Cardiac fibroblast (primary cell): ENCODE results near the gene MGAT4C.
A peak's percentile ranks its signal among the peaks of the same experiment; 100 is the strongest.

ENCODE experiments used
- DNase-seq, 2 donors: peaks; one replicate each; pipeline versions ENCODE4 v3.0.0 to v3.0.0-alpha.2; 2010; ENCODE audit warnings: low read depth in 2 of 2
- H3K4me3 ChIP-seq, 2 donors: replicated peaks in 1 of 2; 1 replicate in 1 of 2; 2 replicates in 1 of 2; pipeline ENCODE4 v1.5.1; 2011; ENCODE audit warnings: low read depth in 2 of 2, low read length in 2 of 2, mild to moderate bottlenecking in 2 of 2, moderate library complexity in 1 of 2
- TF ChIP-seq, protein P1 (sequence below): IDR thresholded peaks from one replicate; pipeline ENCODE4 v1.5.1; 2011; ENCODE audit warnings: low read depth, mild to moderate bottlenecking, low read length, inconsistent platforms

MGAT4C gene

DNA sequence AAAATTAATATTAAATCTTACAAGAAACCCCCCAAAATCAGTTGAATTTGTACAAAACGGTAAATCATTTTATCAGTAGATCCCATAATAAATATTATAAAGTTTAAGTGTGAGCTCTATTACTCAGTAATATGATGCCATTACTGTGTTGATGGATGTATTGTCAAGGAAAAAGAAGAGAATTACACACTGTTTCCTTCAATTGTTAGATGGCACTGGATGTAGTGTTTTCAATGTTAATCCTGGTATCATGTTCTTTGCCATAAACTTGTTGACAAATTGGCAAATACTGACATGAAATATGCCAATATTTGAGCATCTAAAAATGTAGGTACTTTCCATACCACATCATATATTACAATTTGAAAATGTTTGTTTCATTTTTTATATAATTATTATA, 280.5 kb downstream of the MGAT4C start:
- no peak for DNase-seq
- H3K4me3 ChIP-seq: no peak overlapping the region
- TF ChIP-seq, protein P1, sequence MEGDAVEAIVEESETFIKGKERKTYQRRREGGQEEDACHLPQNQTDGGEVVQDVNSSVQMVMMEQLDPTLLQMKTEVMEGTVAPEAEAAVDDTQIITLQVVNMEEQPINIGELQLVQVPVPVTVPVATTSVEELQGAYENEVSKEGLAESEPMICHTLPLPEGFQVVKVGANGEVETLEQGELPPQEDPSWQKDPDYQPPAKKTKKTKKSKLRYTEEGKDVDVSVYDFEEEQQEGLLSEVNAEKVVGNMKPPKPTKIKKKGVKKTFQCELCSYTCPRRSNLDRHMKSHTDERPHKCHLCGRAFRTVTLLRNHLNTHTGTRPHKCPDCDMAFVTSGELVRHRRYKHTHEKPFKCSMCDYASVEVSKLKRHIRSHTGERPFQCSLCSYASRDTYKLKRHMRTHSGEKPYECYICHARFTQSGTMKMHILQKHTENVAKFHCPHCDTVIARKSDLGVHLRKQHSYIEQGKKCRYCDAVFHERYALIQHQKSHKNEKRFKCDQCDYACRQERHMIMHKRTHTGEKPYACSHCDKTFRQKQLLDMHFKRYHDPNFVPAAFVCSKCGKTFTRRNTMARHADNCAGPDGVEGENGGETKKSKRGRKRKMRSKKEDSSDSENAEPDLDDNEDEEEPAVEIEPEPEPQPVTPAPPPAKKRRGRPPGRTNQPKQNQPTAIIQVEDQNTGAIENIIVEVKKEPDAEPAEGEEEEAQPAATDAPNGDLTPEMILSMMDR: no peak

DNA sequence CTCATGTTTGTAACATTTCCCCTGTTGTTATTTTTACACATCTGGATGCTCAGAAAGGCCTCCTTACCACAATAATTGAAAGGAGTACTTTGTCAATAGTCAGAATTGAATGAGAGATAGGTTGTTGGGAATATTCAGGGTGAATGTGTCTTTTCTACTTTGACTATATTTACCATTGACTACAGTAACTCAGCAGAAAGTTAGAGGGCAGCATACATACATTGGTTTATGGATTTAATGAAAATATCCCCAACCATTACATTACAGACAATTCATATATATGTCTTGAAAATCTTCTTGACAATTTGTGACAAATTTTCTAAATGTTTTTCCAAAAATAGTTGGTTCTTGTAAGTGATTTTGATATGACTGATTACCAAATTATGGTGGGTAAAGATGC, 284.4 kb downstream of the MGAT4C start:
- TF ChIP-seq, protein P1: no peak
- DNase-seq: no peak

DNA sequence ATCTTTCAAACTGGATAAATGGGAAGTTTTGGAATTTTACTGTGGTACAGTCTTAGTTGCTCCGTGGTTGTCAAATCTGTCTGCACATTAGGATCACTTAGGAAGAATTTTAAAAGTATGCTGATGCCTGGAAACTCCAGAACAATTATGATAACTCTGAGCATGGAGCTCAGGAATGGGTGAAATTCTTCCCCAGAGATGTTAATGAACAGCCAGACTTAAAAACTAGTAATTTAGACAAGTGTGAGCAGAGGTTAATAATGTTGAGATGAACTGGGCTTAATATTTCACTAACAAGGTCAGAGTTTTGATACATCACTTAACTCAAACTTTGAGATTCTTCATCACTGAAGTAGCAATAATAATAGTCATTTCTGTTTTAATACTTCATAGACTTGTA, 287.6 kb downstream of the MGAT4C start:
- no peak for DNase-seq

More for the DNA sequence above, 284.4 kb downstream of the MGAT4C start:
- H3K4me3 ChIP-seq: no peak overlapping the region

DNA sequence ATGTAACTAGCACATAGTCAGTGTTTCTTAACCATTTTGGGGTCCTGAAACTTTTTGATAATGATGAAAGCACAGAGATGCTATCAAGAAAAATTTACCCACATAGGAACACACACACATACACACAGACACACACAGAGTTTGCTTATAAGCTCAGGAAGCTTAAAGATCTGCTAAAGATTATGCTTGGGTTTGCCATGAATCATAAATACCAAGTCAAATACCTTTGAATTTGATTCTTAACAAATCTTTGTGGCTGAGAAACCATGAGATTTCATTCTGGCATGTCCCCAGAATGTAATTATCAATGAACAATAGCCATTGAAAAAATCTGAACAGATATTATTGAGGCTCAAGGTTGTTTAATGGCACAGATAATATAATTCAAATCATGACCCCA, 292.9 kb downstream of the MGAT4C start:
- H3K4me3 ChIP-seq: no peak overlapping the region
- DNase-seq: no peak
- TF ChIP-seq, protein P1: no peak

More for the DNA sequence above, 287.6 kb downstream of the MGAT4C start:
- H3K4me3 ChIP-seq: no peak overlapping the region
- TF ChIP-seq, protein P1: no peak

DNA sequence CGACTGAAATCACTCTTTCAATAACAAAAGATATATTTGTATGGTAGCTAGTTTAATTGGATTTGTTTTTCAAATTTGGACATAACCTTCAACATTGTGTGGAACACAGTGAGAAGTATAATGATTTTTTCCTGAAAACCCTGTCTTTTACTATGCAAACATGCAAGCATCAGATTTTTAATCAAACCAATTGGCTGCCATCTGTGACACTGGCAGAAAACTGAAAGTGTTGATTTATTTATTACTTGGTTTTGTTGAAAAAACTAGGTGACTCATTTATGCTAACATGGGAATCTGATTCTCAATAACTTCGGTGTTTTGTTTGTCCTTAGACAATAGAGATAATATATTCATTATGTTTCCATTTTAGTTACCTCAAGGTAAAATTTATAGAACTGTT, 300.1 kb downstream of the MGAT4C start:
- TF ChIP-seq, protein P1: no peak
- no peak overlapping the region for H3K4me3 ChIP-seq
- no peak for DNase-seq

DNA sequence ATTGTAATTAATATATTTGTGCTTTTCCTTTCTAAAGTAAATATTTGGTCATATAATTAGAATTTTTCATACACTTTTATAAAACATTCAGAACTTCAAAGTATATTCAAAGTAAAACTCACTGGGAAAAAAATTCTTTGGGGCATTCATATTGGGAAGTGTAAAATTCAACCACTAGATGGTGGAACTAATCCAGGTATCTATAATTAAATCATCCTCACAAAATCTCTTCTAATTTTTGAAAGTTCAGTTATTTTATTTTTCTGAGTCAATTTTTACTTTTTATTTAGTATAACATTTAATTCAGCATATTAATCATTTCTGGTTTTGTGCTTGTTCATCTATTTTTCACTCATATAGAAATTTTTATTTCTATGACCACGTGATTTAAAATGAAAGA, 301.1 kb downstream of the MGAT4C start:
- TF ChIP-seq, protein P1: no peak
- no peak overlapping the region for H3K4me3 ChIP-seq
- DNase-seq: peak; percentile 11 to 20

DNA sequence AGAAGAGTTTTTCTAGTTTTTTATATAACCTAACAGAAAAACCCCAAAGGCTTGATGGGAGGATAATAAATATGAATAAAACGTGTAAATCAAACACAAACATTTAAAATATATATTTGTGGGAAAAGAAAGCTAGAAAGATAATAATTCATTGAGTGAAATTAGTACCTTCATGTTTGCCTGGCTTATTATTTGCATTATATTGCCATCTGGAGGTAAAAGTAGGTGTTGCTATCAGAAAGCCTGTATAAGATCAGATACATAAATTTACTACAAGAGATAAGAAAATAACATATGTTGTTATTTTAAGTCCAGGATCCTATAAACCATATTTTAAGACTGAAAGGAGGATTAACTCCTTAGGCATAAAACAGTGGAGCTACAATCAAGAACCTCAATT, 304.4 kb downstream of the MGAT4C start:
- TF ChIP-seq, protein P1: peak; percentile 31
- DNase-seq: peak; percentile 19 to 20

More for the DNA sequence above, 304.4 kb downstream of the MGAT4C start:
- no peak overlapping the region for H3K4me3 ChIP-seq
